GM13976 (cell line): ENCODE results near the gene RAD51D.
"Not testable (repeated sequence)": the region's sequence is repeated elsewhere in the genome, so short reads cannot be mapped to it uniquely, and the experiment has no call there.

Experiments
- DNase-seq: peaks from one replicate; pipeline ENCODE4 v3.0.0; 2012; ENCODE audit warnings: low spot score
- CTCF ChIP-seq: IDR thresholded peaks from 2 replicates; pipeline ENCODE4 v1.5.1; 2012; ENCODE audit warnings: borderline replicate concordance, mild to moderate bottlenecking; ENCODE audit not compliant: insufficient read depth; ENCODE audit errors: extremely low read depth, missing control alignments, control extremely low read depth
- in situ Hi-C: fragments of 300-500 bp; cut with MboI; formaldehyde crosslinking; loops from one replicate; pipeline ENCODE4 v1.12.0; 2022; ENCODE audit warnings: low sequenced_read_pairs, mixed read lengths, inconsistent platforms; ENCODE audit not compliant: unreplicated experiment

Gene RAD51D

GRCh38 chr17:35116845-35117244, 2.8 kb downstream of the RAD51D start:
- no peak for DNase-seq
- no peak for TF ChIP-seq CTCF
- in situ Hi-C loops = loop anchor here (5.0 to 25.0 kb wide), 3 partner anchors 120 to 692 kb away; no protein-coding TSS in a partner anchor

GRCh38 chr17:35110791-35111190, 8.9 kb downstream of the RAD51D start:
- not testable (repeated sequence) for DNase-seq
- in situ Hi-C loops = loop anchor here (10.0 to 25.0 kb wide), 2 partner anchors 573 to 686 kb away; no protein-coding TSS in a partner anchor

- DNase-seq = no peak
- in situ Hi-C loops = loop anchor here (25.0 kb wide), 1 partner anchor 568 kb away; no protein-coding TSS in a partner anchor
- no peak for TF ChIP-seq CTCF
Observed at GRCh38 chr17:35104844-35105450, 14.7 kb downstream of the RAD51D start.

- in situ Hi-C loops = loop anchor here (25.0 kb wide), 1 partner anchor 566 kb away; no protein-coding TSS in a partner anchor
- TF ChIP-seq CTCF = no peak
- no peak for DNase-seq
Observed at GRCh38 chr17:35103271-35103670, 16.4 kb downstream of the RAD51D start.

- in situ Hi-C loops = loop anchor here (25.0 kb wide), 1 partner anchor 564 kb away; no protein-coding TSS in a partner anchor
- TF ChIP-seq CTCF = no peak
- no peak for DNase-seq
Observed at GRCh38 chr17:35101725-35102124, 17.9 kb downstream of the RAD51D start.

- no peak for DNase-seq
- no peak for TF ChIP-seq CTCF
- in situ Hi-C loops = loop anchor here (25.0 kb wide), 1 partner anchor 564 kb away; no protein-coding TSS in a partner anchor
Observed at GRCh38 chr17:35101036-35101435, 18.6 kb downstream of the RAD51D start.

- no peak for TF ChIP-seq CTCF
- in situ Hi-C loops = loop anchor here (10.0 to 25.0 kb wide), 2 partner anchors 95 to 563 kb away; no protein-coding TSS in a partner anchor
- DNase-seq = no peak
Observed at GRCh38 chr17:35099908-35100307, 19.8 kb downstream of the RAD51D start.
